Measurements from ENCODE around the gene NDUFB5.
A peak's percentile ranks its signal among the peaks of the same experiment; 100 is the strongest.
"Not testable (repeated sequence)": the region's sequence is repeated elsewhere in the genome, so short reads cannot be mapped to it uniquely, and the experiment has no call there.

NDUFB5 gene

DNA sequence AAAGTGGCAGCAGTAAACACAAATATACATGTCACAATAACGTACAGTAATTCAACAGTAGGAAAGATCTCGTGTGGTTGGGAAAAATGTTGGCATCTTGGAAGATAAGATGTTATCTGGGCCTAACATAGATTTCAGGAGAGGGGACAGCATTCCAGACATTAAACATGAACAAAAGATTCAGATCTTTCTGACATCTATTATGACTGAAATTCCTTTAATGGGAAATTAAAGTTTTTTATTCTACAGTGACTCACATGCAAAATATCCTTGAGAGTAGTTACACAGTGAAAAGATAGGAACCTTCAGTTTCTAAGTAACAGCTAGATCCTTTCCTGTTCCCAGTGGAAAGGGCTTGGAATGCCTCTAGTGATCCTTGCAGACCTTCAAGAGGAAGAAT, 9.2 kb downstream of the NDUFB5 start:
- Histone ChIP-seq H3K4me1 (peaks cover 0 to 33% (median 11%) of the 10 kb centered on the region in 10 experiments; a peak in 11 of 20 replicates), H3K27ac (no peak overlapping the region), H3K36me3 (peaks cover 30 to 74% (median 46%) of the 10 kb centered on the region in 11 experiments), H3K9me3 (replicated peaks in 1 of 11) (peaks cover 4 to 9% (median 6%) of the 10 kb centered on the region in 11 experiments; a peak in 19 of 22 replicates), H3K4me2 (no peak overlapping the region), H3K4me3 (no peak overlapping the region), H3K9ac (no peak overlapping the region), H4K20me1 (peaks cover 0 to 23% (median 0%) of the 10 kb centered on the region in 11 experiments; a peak in 7 of 22 replicates), H3K27me3 (no peaks in the 10 kb centered on the region)
- no peak for TF ChIP-seq Cebpa-rat (IDR thresholded peaks at IDR 0.05)

DNA sequence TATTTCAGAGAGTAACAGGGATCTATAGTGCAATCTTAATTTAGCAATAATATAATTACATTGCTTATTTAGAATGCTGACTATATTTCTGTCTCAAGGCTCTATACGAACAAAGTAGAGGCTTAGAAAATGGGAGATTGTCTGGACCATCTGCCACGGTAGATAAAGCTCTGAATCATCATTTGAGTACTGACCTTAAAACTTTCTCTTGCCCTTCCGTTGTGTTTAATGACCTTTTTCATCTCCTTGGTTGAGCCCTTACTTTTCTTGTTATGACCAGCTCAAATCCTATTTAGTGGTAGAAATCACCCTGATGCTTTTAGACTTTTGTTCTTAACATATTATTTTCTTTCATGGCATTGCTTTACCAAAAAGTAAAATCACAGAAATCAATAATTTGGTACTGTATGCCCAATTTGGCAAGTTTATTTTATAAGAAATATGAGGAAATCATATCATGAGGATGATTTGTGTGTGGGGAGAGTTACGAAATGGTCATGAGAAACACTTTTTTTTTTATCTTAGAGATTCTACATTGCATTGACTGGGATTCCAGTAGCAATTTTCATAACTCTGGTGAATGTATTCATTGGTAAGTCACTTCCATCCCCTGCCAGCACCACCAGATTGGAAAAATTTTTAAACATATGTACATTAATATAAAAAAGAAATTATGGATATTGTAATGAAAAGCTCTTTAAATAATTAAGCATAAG, 11.0 kb downstream of the NDUFB5 start:
- H4K20me1 ChIP-seq = peaks cover 0 to 16% (median 0%) of the 10 kb centered on the region in 11 experiments; a peak in 7 of 22 replicates
- H3K9me3 ChIP-seq (replicated peaks in 1 of 11) = peaks cover 7 to 13% (median 9%) of the 10 kb centered on the region in 11 experiments; a peak in 19 of 22 replicates
- H3K4me1 ChIP-seq = peaks cover 0 to 21% (median 7%) of the 10 kb centered on the region in 10 experiments; a peak in 11 of 20 replicates
- TF ChIP-seq Cebpa-rat (IDR thresholded peaks at IDR 0.05) = no peak
- no peak overlapping the region for H3K27ac ChIP-seq
- peaks cover 35 to 72% (median 44%) of the 10 kb centered on the region in 11 experiments for H3K36me3 ChIP-seq
- H3K4me3 ChIP-seq = no peak overlapping the region
- no peak overlapping the region for H3K4me2 ChIP-seq
- no peak overlapping the region for H3K9ac ChIP-seq
- no peaks in the 10 kb centered on the region for H3K27me3 ChIP-seq

DNA sequence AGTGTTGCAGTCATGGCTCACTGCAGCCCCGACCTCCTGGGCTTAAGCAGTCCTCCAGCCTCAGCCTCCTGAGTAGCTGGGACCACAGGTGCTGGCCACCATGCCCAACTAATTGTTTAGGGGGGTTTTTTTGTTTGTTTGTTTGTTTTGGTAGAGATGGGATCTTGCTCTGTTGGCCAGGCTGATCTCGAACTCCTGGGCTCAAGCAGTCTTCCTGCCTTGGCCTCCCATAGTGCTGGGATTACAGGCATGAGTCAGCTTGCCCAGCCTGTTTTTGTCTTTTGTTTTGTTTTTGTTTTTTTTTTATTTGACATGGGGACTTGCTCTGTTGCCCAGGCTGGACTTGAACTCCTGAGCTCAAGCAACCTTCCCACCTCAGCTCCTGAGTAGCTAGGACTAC, 17.4 kb downstream of the NDUFB5 start:
- H3K4me3 ChIP-seq = no peak overlapping the region
- H3K36me3 ChIP-seq = peaks cover 75 to 89% (median 83%) of the 10 kb centered on the region in 11 experiments
- H3K9ac ChIP-seq = no peak overlapping the region
- H4K20me1 ChIP-seq = 0 out of 22 replicates have a peak, but pooled peaks cover 0 to 4% (median 0%) of the 10 kb centered on the region in 11 experiments
- TF ChIP-seq Cebpa-rat (IDR thresholded peaks at IDR 0.05) = no peak
- H3K27ac ChIP-seq = no peak overlapping the region
- H3K4me1 ChIP-seq = no peaks in the 10 kb centered on the region
- H3K4me2 ChIP-seq = no peak overlapping the region
- H3K9me3 ChIP-seq (replicated peaks in 1 of 11) = peaks cover 7 to 13% (median 9%) of the 10 kb centered on the region in 11 experiments; a peak in 19 of 22 replicates
- H3K27me3 ChIP-seq = no peaks in the 10 kb centered on the region

DNA sequence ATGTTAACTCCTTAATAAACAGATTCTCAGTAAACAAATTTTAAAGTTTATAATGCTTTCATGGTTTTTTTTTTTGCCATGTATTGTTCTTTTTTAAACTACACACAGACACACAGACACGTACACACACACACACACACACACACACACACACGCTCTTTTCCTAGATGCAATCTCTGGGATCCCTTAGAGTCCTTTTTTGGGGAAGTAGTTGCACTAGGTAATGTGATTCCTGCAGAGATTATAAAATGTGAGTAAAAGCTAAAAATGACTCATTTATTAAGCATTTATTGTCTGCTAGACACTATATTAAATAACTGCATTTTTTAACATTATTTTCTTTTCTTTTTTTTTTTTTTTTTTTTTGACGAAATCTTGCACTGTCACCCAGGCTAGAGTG, 19.9 kb downstream of the NDUFB5 start:
- Histone ChIP-seq H3K27me3 (no peaks in the 10 kb centered on the region), H3K9ac (no peak overlapping the region), H3K4me1 (no peaks in the 10 kb centered on the region), H3K27ac (no peak overlapping the region), H3K36me3 (peaks cover 53 to 67% (median 61%) of the 10 kb centered on the region in 11 experiments), H3K4me3 (no peak overlapping the region), H4K20me1 (0 out of 22 replicates have a peak, but pooled peaks cover 0 to 4% (median 0%) of the 10 kb centered on the region in 11 experiments), H3K4me2 (no peak overlapping the region), H3K9me3 (replicated peaks in 1 of 11) (0 out of 22 replicates have a peak, but pooled peaks cover 0 to 3% (median 0%) of the 10 kb centered on the region in 11 experiments)
- TF ChIP-seq Cebpa-rat (IDR thresholded peaks at IDR 0.05) = no peak

DNA sequence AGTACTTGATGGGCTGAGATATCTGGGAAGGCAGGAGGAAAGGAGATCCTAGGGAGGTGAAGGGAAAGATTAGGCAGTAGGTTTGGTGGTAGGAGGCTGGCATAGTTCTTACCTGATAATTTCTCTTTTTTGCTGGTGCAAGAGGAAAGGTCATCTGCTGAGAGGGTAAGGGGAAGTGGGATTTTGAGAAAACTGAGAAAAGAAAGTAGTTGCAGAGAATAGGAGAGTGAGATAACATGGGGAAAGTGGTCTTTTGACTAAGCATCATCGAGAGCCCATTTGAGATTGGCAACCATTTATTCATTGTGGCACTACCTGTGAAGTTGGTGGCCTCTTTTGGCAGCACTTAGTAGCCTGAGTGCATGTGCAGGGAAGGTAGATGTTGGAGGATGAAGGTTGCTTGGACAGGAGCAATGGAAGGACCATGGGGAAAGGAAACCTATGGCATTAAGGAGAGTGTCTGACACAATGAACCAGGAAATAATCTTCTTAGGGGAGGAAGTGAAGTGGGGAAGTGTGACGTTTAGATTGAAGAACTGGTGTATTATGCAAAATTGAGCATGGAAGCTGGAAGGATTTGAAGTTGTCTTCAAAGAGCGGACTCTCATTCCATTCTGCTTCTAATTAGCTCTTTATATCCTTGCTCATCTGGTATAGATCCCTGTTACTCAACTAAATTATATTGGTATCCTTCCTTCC, 26.3 kb downstream of the NDUFB5 start:
- Histone ChIP-seq H3K4me2 (peak overlapping the region in 1 of 11 experiments; percentile 3; a peak in 1 of 22 replicates), H3K4me3 (no peak overlapping the region), H3K4me1 (no peaks in the 10 kb centered on the region), H4K20me1 (no peaks in the 10 kb centered on the region), H3K36me3 (peaks cover 0 to 12% (median 7%) of the 10 kb centered on the region in 11 experiments; a peak in 12 of 22 replicates), H3K27me3 (no peaks in the 10 kb centered on the region), H3K9me3 (replicated peaks in 1 of 11) (no peaks in the 10 kb centered on the region), H3K27ac (no peak overlapping the region), H3K9ac (no peak overlapping the region)
- no peak for TF ChIP-seq Cebpa-rat (IDR thresholded peaks at IDR 0.05)

DNA sequence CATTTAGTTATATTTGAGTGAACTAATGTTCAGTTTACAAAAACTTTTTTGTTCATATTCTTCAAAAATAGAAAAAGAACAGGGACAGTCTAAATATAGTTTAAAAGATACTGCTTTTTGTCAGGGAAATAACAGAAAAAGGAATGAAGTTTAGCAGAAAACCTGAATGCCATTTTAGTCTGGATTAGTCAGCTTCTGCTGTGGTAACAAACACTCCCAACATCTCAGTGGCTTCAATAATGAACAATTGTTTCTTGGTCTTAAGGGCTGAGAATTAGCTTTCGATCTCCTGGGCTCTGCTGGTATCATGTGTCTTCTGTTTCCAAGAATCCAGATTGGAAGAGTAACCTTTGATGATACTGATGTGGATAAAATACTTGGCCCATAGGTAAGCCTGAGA, 35.9 kb downstream of the NDUFB5 start:
- no peak overlapping the region for H3K4me2 ChIP-seq

DNA sequence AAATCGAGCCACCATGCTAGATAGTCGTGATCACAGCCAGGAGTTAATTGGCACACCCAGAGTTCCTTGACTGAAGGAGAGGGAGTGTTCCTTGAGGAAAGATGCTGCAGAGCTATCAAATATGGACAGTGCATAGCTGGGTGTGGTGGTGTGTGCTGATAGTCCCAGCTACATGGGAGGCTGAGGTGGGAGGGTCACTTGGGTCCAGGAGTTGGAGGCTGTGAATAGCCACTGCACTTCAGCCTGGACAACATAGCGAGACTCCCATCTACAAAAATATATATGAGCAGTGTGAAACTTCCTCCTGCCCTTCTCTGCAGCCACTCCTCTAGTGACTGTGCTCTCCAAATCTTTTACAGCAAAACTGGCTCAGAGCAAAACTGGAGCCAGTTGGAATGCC, 38.3 kb downstream of the NDUFB5 start:
- no peaks in the 10 kb centered on the region for H3K9me3 ChIP-seq (replicated peaks in 1 of 11)
- H3K36me3 ChIP-seq = no peaks in the 10 kb centered on the region
- no peak overlapping the region for H3K4me2 ChIP-seq
- no peak overlapping the region for H3K9ac ChIP-seq
- H3K27ac ChIP-seq = no peak overlapping the region
- no peak overlapping the region for H3K4me3 ChIP-seq
- H3K4me1 ChIP-seq = no peaks in the 10 kb centered on the region
- H4K20me1 ChIP-seq = no peaks in the 10 kb centered on the region
- TF ChIP-seq Cebpa-rat (IDR thresholded peaks at IDR 0.05) = no peak
- no peaks in the 10 kb centered on the region for H3K27me3 ChIP-seq

More for the DNA sequence above, 35.9 kb downstream of the NDUFB5 start:
- H3K36me3 ChIP-seq = no peaks in the 10 kb centered on the region
- no peak overlapping the region for H3K27ac ChIP-seq
- no peak overlapping the region for H3K9ac ChIP-seq
- TF ChIP-seq Cebpa-rat (IDR thresholded peaks at IDR 0.05) = no peak
- H3K27me3 ChIP-seq = no peaks in the 10 kb centered on the region
- H3K4me3 ChIP-seq = no peak overlapping the region
- no peaks in the 10 kb centered on the region for H3K9me3 ChIP-seq (replicated peaks in 1 of 11)
- no peaks in the 10 kb centered on the region for H3K4me1 ChIP-seq
- H4K20me1 ChIP-seq = no peaks in the 10 kb centered on the region

DNA sequence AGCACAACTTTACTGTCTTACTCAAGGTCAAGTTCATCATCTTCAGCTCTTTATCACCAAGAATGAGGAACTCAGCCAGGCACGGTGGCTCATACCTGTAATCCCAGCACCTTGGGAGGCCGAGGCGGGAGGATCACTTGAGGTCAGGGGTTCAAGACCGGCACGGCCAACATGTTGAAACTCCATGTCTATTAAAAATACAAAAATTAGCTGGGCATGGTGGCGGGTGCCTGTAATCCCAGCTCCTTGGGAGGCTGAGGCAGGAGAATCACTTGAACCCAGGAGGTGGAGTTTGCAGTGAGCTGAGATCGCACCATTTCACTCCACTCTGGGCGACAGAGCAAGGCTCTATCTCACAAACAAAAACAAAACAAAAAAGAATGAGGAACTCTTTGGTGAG, 39.2 kb downstream of the NDUFB5 start:
- H3K4me2 ChIP-seq; H3K27ac ChIP-seq; H3K4me3 ChIP-seq; H3K27me3 ChIP-seq; H4K20me1 ChIP-seq; H3K9me3 ChIP-seq (replicated peaks in 1 of 11); H3K4me1 ChIP-seq; H3K36me3 ChIP-seq; H3K9ac ChIP-seq: not testable (repeated sequence)

DNA sequence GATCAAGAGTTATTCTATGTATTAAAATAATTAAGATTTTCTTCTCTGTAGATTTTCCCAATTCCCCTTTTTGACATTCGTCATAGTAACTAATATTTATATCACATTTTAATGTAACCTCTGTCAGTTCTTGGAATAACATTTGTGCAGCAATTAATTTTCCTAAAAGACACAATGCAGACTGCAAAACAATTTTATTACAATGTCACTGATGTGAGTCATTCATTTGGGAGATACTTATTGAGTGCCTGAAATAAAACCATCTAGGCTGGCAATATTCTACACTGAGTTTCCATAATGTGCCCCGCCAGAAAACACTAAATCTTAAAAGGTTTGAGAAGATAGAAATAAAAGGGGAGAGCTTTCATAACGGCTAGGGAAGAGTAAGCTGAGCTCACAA, 41.6 kb downstream of the NDUFB5 start:
- no peak overlapping the region for H3K9ac ChIP-seq
- H3K9me3 ChIP-seq (replicated peaks in 1 of 11) = no peaks in the 10 kb centered on the region
- no peak overlapping the region for H3K4me3 ChIP-seq
- TF ChIP-seq Cebpa-rat (IDR thresholded peaks at IDR 0.05) = no peak
- no peak overlapping the region for H3K4me2 ChIP-seq
- H3K4me1 ChIP-seq = no peaks in the 10 kb centered on the region; a peak in 1 of 20 replicates
- no peaks in the 10 kb centered on the region for H4K20me1 ChIP-seq
- H3K27me3 ChIP-seq = no peaks in the 10 kb centered on the region
- H3K27ac ChIP-seq = no peak overlapping the region
- H3K36me3 ChIP-seq = no peaks in the 10 kb centered on the region

Data from BLaER1 treated with 17β-estradiol and CSF1 and Interleukin-3, amounts not matched to agents 10 nM and 100 nM (cell line).